GM12872 (cell line): ENCODE measurements around the gene C2CD3.

Experiments used
- CTCF ChIP-seq: IDR thresholded peaks from 3 replicates; pipeline ENCODE4 v1.5.1; 2011; ENCODE audit warnings: low read depth, mild to moderate bottlenecking, low read length, moderate library complexity; ENCODE audit not compliant: insufficient read depth

The C2CD3 gene

GRCh38 chr11:73965076-73965763 lies 205.6 kb downstream of the C2CD3 start:
- no peak for TF ChIP-seq CTCF

GRCh38 chr11:73963861-73964260 lies 206.9 kb downstream of the C2CD3 start:
- TF ChIP-seq CTCF, result no peak
